Keratinocyte (primary cell): ENCODE measurements around the gene BANP. TPM values are rescaled to one million over a fixed set of nuclear protein-coding genes. Genes with fewer than 3 reads are reported as not detected.
"Not testable (repeated sequence)": the region's sequence is repeated elsewhere in the genome, so short reads cannot be mapped to it uniquely, and the experiment has no call there.

ENCODE experiments used
- DNase-seq: peaks from one replicate; pipeline ENCODE4 v3.0.0-alpha.2; 2011; ENCODE audit warnings: low read depth, missing footprints, low spot score
- FAIRE-seq: peaks from 2 replicates; lab custom pipeline; 2011; peaks lifted over from hg19 to GRCh38; lab: Jason Lieb, UNC
- H2AFZ ChIP-seq: 2 replicates; pipeline ENCODE4 v1.6.0; 2012; ENCODE audit warnings: low read length, control low read depth, inconsistent platforms; ENCODE audit not compliant: control insufficient read depth
- H3K27ac ChIP-seq: 2 replicates; pipeline ENCODE4 v1.5.1; 2011; ENCODE audit warnings: low read length; ENCODE audit not compliant: control insufficient read depth, insufficient read depth
- H3K27me3 ChIP-seq: 3 replicates; pipeline ENCODE4 v1.6.0; 2011; ENCODE audit warnings: low read length; ENCODE audit not compliant: control insufficient read depth, insufficient read depth; ENCODE audit errors: extremely low read depth
- H3K36me3 ChIP-seq, 2 experiments: 2 replicates in 1 of 2; 3 replicates in 1 of 2; pipeline ENCODE4 v1.5.1; 2011; ENCODE audit warnings: low read length in 2 of 2, mild to moderate bottlenecking in 1 of 2; ENCODE audit not compliant: control insufficient read depth in 2 of 2, insufficient read depth in 2 of 2; ENCODE audit errors: extremely low read depth in 1 of 2
- H3K4me1 ChIP-seq: 3 replicates; pipeline ENCODE4 v1.5.1; 2011; ENCODE audit warnings: low read length; ENCODE audit not compliant: control insufficient read depth, insufficient read depth; ENCODE audit errors: extremely low read depth
- H3K4me2 ChIP-seq: 3 replicates; pipeline ENCODE4 v1.6.0; 2011; ENCODE audit warnings: low read depth, low read length; ENCODE audit not compliant: control insufficient read depth, insufficient read depth; ENCODE audit errors: extremely low read depth
- H3K4me3 ChIP-seq, 3 experiments: fragments of 200-600 bp in 1 of 3; sonication (generic) in 1 of 3; 2 replicates in 2 of 3; 3 replicates in 1 of 3; pipeline ENCODE4 v1.5.1; 2011 to 2016; ENCODE audit warnings: low read length in 3 of 3, mild to moderate bottlenecking in 3 of 3, control low read depth in 2 of 3, inconsistent platforms in 1 of 3, low read depth in 1 of 3, mixed read lengths in 1 of 3, mixed run types in 1 of 3, moderate library complexity in 1 of 3; ENCODE audit not compliant: control insufficient read depth in 2 of 3, insufficient read depth in 2 of 3; ENCODE audit errors: extremely low read depth in 1 of 3
- H3K79me2 ChIP-seq: 2 replicates; pipeline ENCODE4 v1.6.0; 2012; ENCODE audit warnings: low read length; ENCODE audit not compliant: control insufficient read depth, insufficient read depth
- H3K9ac ChIP-seq: 3 replicates; pipeline ENCODE4 v1.6.0; 2011; ENCODE audit warnings: low read length; ENCODE audit not compliant: control insufficient read depth, insufficient read depth; ENCODE audit errors: extremely low read depth
- H3K9me1 ChIP-seq: 3 replicates; pipeline ENCODE4 v1.6.0; 2011; ENCODE audit warnings: low read length; ENCODE audit not compliant: control insufficient read depth, insufficient read depth; ENCODE audit errors: extremely low read depth
- H3K9me3 ChIP-seq: 2 replicates; pipeline ENCODE4 v1.5.1; 2012; ENCODE audit warnings: low read depth, low read length; ENCODE audit not compliant: control insufficient read depth
- H4K20me1 ChIP-seq: 3 replicates; pipeline ENCODE4 v1.6.0; 2011; ENCODE audit warnings: low read length; ENCODE audit not compliant: control insufficient read depth, insufficient read depth; ENCODE audit errors: extremely low read depth
- EZH2 ChIP-seq: IDR thresholded peaks from one replicate; pipeline ENCODE4 v1.6.1; 2012; ENCODE audit warnings: inconsistent platforms, mild to moderate bottlenecking, low read length, moderate library complexity
- dilution Hi-C: fragments of 300-500 bp; cut with MboI; formaldehyde crosslinking; loops from one replicate; pipeline ENCODE4 v1.7.0; 2020; ENCODE audit warnings: low sequenced_read_pairs; ENCODE audit not compliant: extremely low pct_ligation_motif_present
- polyA plus RNA-seq, 5 experiments: library from polyadenylated mRNA; depleted of rRNA in 3 of 5; stranded (reverse) in 3 of 5; stranded (forward) in 1 of 5; unstranded in 1 of 5; fragments of >200 nt; gene quantifications; 1 replicate in 1 of 5; 2 replicates in 3 of 5; 3 replicates in 1 of 5; pipeline versions ENCODE4 v1.2.1 to v1.2.3, GENCODE V29; 2011 to 2012; ENCODE audit warnings: missing spikeins in 2 of 5, low read depth in 1 of 5, low replicate concordance in 1 of 5
- TF ChIP-seq, protein P1 (sequence below), 3 experiments: IDR thresholded peaks in 1 of 3; conservative IDR thresholded peaks in 1 of 3; optimal IDR thresholded peaks in 1 of 3; 2 replicates in 2 of 3; 3 replicates in 1 of 3; pipeline versions ENCODE3 to v1.5.1; 2011; ENCODE audit warnings: low read length in 3 of 3, mild to moderate bottlenecking in 3 of 3, moderate library complexity in 2 of 3, control low read depth in 1 of 3, inconsistent platforms in 1 of 3; ENCODE audit not compliant: insufficient read depth in 2 of 3; ENCODE audit errors: extremely low read depth in 1 of 3

The BANP gene
- polyA plus RNA-seq, 1 donor (not counting 4 experiments of a cell fraction or from before 2014, with no cell fraction given), result 10.8 TPM

DNA sequence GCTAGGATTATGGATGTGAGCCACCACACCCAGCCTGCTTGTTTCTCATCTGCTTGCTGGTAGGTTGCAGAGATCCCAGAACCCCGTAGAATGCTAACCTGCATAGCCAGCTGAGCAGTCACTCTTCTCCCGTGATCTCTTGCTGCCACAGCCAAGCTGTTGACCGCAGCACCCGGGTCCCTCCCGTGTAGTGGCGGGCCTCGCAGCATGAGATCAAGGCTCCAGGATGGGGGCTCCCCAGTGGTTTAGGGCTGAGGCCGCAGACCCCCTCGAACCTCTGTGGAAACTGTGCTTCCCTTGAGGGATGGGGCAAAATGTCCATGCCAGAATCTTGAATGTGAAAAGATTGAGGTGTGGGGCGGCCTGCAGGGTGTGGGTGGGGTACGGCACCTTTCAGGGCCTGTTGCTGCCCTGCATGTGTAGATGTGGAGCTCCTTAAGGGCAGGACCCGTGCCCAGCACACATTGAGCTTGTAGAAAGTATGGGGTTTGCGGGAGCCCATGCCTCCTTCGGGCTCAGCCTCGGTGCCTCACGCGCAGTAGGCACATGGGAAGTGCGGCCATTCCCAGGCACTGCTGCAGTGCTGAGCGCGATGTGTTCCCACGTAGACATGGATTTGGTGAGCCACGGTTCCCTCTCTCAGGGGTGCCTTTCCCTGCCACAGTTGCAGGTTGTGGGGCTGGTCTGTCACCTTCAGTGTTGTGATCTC lies 99.9 kb downstream of the BANP start:
- DNase-seq (no peak), FAIRE-seq (no peak)
- H3K4me3 ChIP-seq, result no peak overlapping the region
- H2AFZ ChIP-seq, result no peak overlapping the region
- dilution Hi-C loops, result no loop called here
- peaks cover 4 to 10% of the 10 kb centered on the region in 2 experiments for H3K36me3 ChIP-seq
- H3K27ac ChIP-seq, result no peak overlapping the region
- no peaks in the 10 kb centered on the region for H3K9me1 ChIP-seq
- no peaks in the 10 kb centered on the region for H3K79me2 ChIP-seq
- no peaks in the 10 kb centered on the region for H4K20me1 ChIP-seq
- TF ChIP-seq, protein P1, sequence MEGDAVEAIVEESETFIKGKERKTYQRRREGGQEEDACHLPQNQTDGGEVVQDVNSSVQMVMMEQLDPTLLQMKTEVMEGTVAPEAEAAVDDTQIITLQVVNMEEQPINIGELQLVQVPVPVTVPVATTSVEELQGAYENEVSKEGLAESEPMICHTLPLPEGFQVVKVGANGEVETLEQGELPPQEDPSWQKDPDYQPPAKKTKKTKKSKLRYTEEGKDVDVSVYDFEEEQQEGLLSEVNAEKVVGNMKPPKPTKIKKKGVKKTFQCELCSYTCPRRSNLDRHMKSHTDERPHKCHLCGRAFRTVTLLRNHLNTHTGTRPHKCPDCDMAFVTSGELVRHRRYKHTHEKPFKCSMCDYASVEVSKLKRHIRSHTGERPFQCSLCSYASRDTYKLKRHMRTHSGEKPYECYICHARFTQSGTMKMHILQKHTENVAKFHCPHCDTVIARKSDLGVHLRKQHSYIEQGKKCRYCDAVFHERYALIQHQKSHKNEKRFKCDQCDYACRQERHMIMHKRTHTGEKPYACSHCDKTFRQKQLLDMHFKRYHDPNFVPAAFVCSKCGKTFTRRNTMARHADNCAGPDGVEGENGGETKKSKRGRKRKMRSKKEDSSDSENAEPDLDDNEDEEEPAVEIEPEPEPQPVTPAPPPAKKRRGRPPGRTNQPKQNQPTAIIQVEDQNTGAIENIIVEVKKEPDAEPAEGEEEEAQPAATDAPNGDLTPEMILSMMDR (optimal IDR thresholded peaks at IDR 0.05 in 1 of 3, IDR thresholded peaks at IDR 0.05 in 1 of 3, conservative IDR thresholded peaks at IDR 0.05 in 1 of 3; ENCODE audit: extremely low read depth in 1 of 3, insufficient read depth in 2 of 3, low read length in 3 of 3), result no peak
- no peak for TF ChIP-seq EZH2
- no peaks in the 10 kb centered on the region for H3K9me3 ChIP-seq
- no peak overlapping the region for H3K9ac ChIP-seq
- no peak overlapping the region for H3K4me2 ChIP-seq
- no peaks in the 10 kb centered on the region for H3K4me1 ChIP-seq
- no peaks in the 10 kb centered on the region for H3K27me3 ChIP-seq

DNA sequence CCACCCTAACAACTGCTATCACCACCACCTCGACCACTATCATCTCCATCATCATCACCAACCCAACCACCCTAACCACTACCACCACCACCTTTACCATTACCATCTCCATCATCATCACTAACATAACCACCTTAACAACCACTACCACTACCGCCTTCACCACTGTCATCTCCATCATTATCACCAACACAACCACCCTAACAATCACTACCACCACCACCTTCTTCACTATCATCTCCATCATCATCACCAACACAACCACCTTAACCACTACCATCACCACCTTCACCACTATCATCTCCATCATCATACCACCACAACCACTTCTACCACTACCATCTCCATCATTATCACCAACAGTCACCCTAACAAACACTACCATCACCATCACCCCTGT lies 101.4 kb downstream of the BANP start:
- DNase-seq, result no peak
- no peak overlapping the region for H3K4me2 ChIP-seq
- TF ChIP-seq, protein P1 (optimal IDR thresholded peaks at IDR 0.05 in 1 of 3, IDR thresholded peaks at IDR 0.05 in 1 of 3, conservative IDR thresholded peaks at IDR 0.05 in 1 of 3; ENCODE audit: extremely low read depth in 1 of 3, insufficient read depth in 2 of 3, low read length in 3 of 3), result no peak
- TF ChIP-seq EZH2, result no peak
- H3K36me3 ChIP-seq, result peaks cover 4 to 10% of the 10 kb centered on the region in 2 experiments
- dilution Hi-C loops, result no loop called here
- no peak overlapping the region for H2AFZ ChIP-seq
- no peaks in the 10 kb centered on the region for H3K79me2 ChIP-seq
- H3K4me3 ChIP-seq, result no peak overlapping the region
- H3K27ac ChIP-seq, result no peak overlapping the region
- H3K9me3 ChIP-seq, result no peaks in the 10 kb centered on the region
- no peaks in the 10 kb centered on the region for H3K27me3 ChIP-seq
- no peak overlapping the region for H3K9ac ChIP-seq
- no peaks in the 10 kb centered on the region for H3K9me1 ChIP-seq
- FAIRE-seq, result no peak
- H4K20me1 ChIP-seq, result no peaks in the 10 kb centered on the region
- no peaks in the 10 kb centered on the region for H3K4me1 ChIP-seq

DNA sequence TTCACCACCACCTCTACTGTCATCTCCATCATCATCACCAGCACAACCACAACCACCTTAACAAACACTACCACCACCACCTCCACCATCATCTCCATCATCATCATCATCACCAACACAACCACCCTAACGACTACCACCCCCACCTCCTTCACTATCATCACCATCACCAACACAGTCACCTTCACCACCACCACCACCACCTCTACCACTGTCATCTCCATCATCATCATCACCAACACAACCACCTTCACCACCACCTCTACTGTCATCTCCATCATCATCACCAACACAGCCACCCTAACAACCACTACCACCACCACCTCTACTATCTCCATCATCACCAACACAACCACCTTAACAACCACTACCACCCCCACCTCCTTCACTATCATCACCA lies 102.2 kb downstream of the BANP start:
- H3K79me2 ChIP-seq, H3K4me2 ChIP-seq, DNase-seq, dilution Hi-C loops, H3K4me3 ChIP-seq, H2AFZ ChIP-seq, H3K27me3 ChIP-seq, H3K4me1 ChIP-seq, H4K20me1 ChIP-seq, FAIRE-seq, H3K9ac ChIP-seq, H3K27ac ChIP-seq, H3K9me3 ChIP-seq, H3K9me1 ChIP-seq: not testable (repeated sequence)
- H3K36me3 ChIP-seq, result peaks cover 4 to 13% of the 10 kb centered on the region in 2 experiments
